Neural progenitor cell (in vitro differentiated cells): ENCODE measurements around the gene ARHGAP22.

Source experiments
- CTCF ChIP-seq: fragments of 200-600 bp; sonication (generic); IDR thresholded peaks from 2 replicates; pipeline ENCODE4 v1.5.1; 2017; ENCODE audit warnings: antibody characterized with exemption, mild to moderate bottlenecking
- EZH2phosphoT487 ChIP-seq: fragments of 200-600 bp; sonication (generic); IDR thresholded peaks from 2 replicates; pipeline ENCODE4 v1.6.1; 2017; ENCODE audit warnings: antibody characterized with exemption

DNA sequence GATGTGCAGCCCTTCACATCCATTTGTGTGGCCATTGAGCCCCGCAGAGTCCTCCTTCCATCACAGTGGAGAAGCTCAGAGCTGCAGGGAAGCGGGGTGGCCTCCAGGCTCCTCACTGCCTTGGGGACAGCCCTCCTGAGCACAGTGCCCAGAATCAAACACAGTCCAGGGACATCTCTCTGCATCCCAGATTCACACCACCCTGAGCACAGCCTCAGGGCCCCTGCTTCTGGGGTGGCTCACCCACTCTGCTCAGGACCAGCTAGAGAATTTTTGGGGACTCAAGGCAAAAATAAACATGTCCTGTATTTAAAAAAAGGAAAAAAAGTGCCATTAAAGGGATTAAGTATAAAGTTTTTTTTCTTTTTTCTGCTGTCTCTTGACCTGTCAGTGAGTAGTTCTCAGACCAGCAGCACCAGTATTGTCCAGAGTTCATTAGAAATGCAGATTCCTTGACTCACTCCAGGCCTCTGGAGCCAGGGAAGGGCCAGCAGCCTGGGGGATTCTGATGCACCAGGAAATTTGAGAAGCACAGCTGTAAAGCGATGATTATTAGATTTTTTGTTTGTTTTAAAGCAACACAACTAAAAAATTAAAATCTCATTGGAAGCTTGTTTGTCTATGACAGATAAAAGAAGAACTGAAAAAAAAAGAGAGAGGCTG, 61.6 kb downstream of the ARHGAP22 start:
- no peak for TF ChIP-seq CTCF
- TF ChIP-seq EZH2phosphoT487: no peak
